Measurements from ENCODE around the gene PTPRN2. TPM values are rescaled to one million over a fixed set of nuclear protein-coding genes. Genes with fewer than 3 reads are reported as not detected.

Gene PTPRN2
- total RNA-seq, 2 experiments from 2014 or later = 7.0 to 7.2 TPM

DNA sequence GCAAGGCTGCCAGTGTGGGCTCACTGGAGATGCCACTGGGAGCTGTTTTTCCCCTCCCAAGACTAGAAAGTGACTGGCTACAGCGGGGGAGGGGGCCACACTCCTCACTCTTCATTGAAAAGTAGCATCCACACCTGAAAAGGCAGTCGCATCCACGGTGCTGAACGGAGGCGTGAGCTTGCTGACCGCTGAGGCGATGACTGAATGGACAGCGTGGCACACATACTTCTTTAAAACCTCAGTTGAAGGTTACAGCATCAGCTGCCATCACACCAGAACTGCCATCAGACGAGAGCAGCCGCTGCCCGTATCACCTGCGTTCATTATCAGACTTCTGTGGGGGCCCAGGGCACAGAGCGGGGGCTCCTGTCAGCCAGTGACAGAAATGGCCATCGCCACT is 923.6 kb downstream of the PTPRN2 start:
- DNase-seq (no peak), ATAC-seq (no peak)
- no peaks in the 10 kb centered on the region for H3K36me3 Mint-ChIP-seq (ENCODE audit: low read depth)
- H3K4me1 Mint-ChIP-seq (ENCODE audit: low read depth) = peaks cover 18% of the 10 kb centered on the region
- POLR2A ChIA-PET = no interaction called here
- H3K4me3 Mint-ChIP-seq = no peak overlapping the region
- H3K27me3 Mint-ChIP-seq (ENCODE audit: low read depth) = peaks cover 6% of the 10 kb centered on the region
- no peaks in the 10 kb centered on the region for H3K9me3 Mint-ChIP-seq (ENCODE audit: insufficient read depth)
- H3K27ac Mint-ChIP-seq = no peak overlapping the region
- CTCF ChIA-PET = no interaction called here

- H3K27ac Mint-ChIP-seq = no peak overlapping the region
- ATAC-seq (no peak), DNase-seq (no peak)
- POLR2A ChIA-PET = no interaction called here
- no peaks in the 10 kb centered on the region for H3K36me3 Mint-ChIP-seq (ENCODE audit: low read depth)
- CTCF ChIA-PET = no interaction called here
- peaks cover 18% of the 10 kb centered on the region for H3K4me1 Mint-ChIP-seq (ENCODE audit: low read depth)
- no peaks in the 10 kb centered on the region for H3K27me3 Mint-ChIP-seq (ENCODE audit: low read depth)
- no peak overlapping the region for H3K4me3 Mint-ChIP-seq
- no peaks in the 10 kb centered on the region for H3K9me3 Mint-ChIP-seq (ENCODE audit: insufficient read depth)
Measured at GRCh38 chr7:157662981-157663716, 924.5 kb downstream of the PTPRN2 start.

GRCh38 chr7:157662110-157662791 is 925.4 kb downstream of the PTPRN2 start:
- Mint-ChIP-seq H3K4me3 (no peak overlapping the region), H3K27ac (no peak overlapping the region), H3K36me3 (ENCODE audit: low read depth) (no peaks in the 10 kb centered on the region), H3K4me1 (ENCODE audit: low read depth) (peaks cover 16% of the 10 kb centered on the region), H3K9me3 (ENCODE audit: insufficient read depth) (no peaks in the 10 kb centered on the region), H3K27me3 (ENCODE audit: low read depth) (no peaks in the 10 kb centered on the region)
- ChIA-PET POLR2A (no interaction called here), CTCF (no interaction called here)
- ATAC-seq (no peak), DNase-seq (no peak)

DNA sequence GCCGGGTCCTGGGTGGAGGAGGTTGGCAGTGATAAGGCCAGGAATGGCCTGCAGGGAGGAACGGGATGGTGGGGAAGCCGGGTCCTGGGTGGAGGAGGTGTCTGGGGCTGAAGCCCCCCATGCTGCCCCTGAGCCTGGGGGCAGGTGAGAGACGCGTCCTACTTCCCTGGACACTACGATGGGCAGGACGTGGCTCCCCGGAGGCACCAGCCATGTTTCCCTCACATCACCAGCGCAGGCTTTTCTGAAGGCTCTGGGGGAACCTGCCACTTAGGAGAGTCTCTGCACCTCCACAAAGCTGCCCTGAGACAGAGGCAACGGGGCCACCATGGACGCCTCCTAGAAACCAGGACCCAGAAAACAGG is 926.0 kb downstream of the PTPRN2 start:
- DNase-seq (no peak), ATAC-seq (no peak)
- ChIA-PET CTCF (no interaction called here), POLR2A (no interaction called here)
- no peak overlapping the region for H3K4me3 Mint-ChIP-seq
- no peak overlapping the region for H3K27ac Mint-ChIP-seq
- H3K9me3 Mint-ChIP-seq (ENCODE audit: insufficient read depth) = no peaks in the 10 kb centered on the region
- H3K27me3 Mint-ChIP-seq (ENCODE audit: low read depth) = no peaks in the 10 kb centered on the region
- H3K4me1 Mint-ChIP-seq (ENCODE audit: low read depth) = peaks cover 16% of the 10 kb centered on the region
- no peaks in the 10 kb centered on the region for H3K36me3 Mint-ChIP-seq (ENCODE audit: low read depth)

- no peaks in the 10 kb centered on the region for H3K9me3 Mint-ChIP-seq (ENCODE audit: insufficient read depth)
- no peak overlapping the region for H3K4me3 Mint-ChIP-seq
- H3K27ac Mint-ChIP-seq = no peak overlapping the region
- H3K4me1 Mint-ChIP-seq (ENCODE audit: low read depth) = peaks cover 16% of the 10 kb centered on the region
- ATAC-seq (no peak), DNase-seq (no peak)
- ChIA-PET POLR2A (no interaction called here), CTCF (no interaction called here)
- no peaks in the 10 kb centered on the region for H3K36me3 Mint-ChIP-seq (ENCODE audit: low read depth)
- no peaks in the 10 kb centered on the region for H3K27me3 Mint-ChIP-seq (ENCODE audit: low read depth)
Measured at GRCh38 chr7:157660971-157661610, 926.5 kb downstream of the PTPRN2 start.

DNA sequence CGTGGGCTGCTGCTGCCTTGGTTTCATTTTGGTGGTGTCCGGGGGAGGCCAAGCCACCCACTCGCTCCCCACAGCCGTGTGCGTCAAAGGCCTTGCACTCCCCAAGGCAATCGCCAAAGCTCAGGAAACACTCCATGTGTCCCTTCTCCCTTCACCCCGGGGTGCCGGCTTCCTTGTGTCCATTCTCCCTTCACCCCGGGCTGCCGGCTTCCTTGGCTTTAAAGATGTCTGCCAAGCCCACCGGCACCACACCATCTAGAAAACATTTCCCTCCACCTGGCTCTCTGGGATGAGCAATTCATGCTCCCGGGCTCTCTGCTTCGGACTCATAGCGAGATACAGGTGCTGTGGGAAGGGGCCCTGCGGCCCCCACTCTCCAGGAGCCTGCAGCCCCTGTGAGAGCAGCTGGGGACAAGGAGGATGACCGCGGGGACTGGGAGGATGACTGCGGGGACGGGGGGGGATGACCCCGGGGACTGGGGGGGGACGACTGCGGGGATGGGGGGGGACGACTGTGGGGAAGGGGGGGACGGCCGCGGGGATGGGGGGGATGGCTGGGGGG is 928.7 kb downstream of the PTPRN2 start:
- ChIA-PET CTCF (no interaction called here), POLR2A (no interaction called here)
- H3K36me3 Mint-ChIP-seq (ENCODE audit: low read depth) = no peaks in the 10 kb centered on the region
- no peak for ATAC-seq
- H3K27ac Mint-ChIP-seq = no peak overlapping the region
- no peaks in the 10 kb centered on the region for H3K9me3 Mint-ChIP-seq (ENCODE audit: insufficient read depth)
- H3K27me3 Mint-ChIP-seq (ENCODE audit: low read depth) = no peaks in the 10 kb centered on the region
- no peak overlapping the region for H3K4me3 Mint-ChIP-seq
- no peak for DNase-seq
- H3K4me1 Mint-ChIP-seq (ENCODE audit: low read depth) = peaks cover 16% of the 10 kb centered on the region

DNA sequence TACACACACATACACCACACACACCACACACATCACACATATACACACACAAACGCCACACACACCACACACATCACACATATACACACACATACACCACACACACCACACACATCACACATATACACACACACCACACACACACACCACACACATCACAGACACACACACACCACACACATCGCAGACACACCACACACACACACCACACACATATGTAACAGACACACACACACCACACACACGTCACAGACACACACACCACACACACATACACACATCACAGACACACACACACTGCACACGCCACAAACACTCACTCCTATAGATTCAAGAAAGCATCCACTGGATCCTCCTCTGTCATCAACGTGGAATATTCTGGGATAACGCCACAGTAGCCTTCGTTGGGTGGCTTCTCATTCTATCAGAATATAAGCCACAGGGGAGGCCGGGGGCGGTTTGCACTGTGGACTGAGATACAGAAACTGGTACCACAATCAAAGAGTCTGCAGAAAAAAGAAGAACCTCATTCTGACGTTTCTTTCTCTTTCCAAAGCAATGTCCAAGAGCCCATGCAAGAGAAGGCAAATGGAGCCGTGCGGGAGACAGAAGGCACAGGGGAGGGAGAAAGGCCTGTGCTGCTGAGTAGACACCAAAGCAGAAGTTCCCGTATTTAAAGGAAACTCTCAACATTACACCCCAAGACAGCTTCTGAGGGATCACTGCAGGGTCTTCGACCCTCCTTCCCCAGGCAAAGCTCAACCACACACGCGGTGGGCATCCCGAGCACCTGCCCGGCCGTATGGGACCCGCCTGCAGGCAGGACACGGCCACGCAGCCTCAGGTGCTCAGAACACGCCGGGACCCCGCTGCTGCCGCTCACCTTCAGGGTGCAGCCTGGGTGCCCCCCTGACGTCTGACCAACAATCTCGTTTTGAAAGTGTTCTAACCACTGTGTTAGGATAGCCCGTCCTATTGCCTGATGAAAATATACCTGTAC is 929.6 kb downstream of the PTPRN2 start:
- ChIA-PET CTCF (no interaction called here), POLR2A (no interaction called here)
- no peak overlapping the region for H3K27ac Mint-ChIP-seq
- no peaks in the 10 kb centered on the region for H3K27me3 Mint-ChIP-seq (ENCODE audit: low read depth)
- ATAC-seq = peak; percentile 22
- no peaks in the 10 kb centered on the region for H3K9me3 Mint-ChIP-seq (ENCODE audit: insufficient read depth)
- peaks cover 16% of the 10 kb centered on the region for H3K4me1 Mint-ChIP-seq (ENCODE audit: low read depth)
- H3K36me3 Mint-ChIP-seq (ENCODE audit: low read depth) = no peaks in the 10 kb centered on the region
- no peak for DNase-seq
- H3K4me3 Mint-ChIP-seq = no peak overlapping the region

- Mint-ChIP-seq H3K4me1 (ENCODE audit: low read depth) (peaks cover 16% of the 10 kb centered on the region), H3K4me3 (no peak overlapping the region), H3K27ac (no peak overlapping the region), H3K27me3 (ENCODE audit: low read depth) (no peaks in the 10 kb centered on the region), H3K36me3 (ENCODE audit: low read depth) (no peaks in the 10 kb centered on the region), H3K9me3 (ENCODE audit: insufficient read depth) (no peaks in the 10 kb centered on the region)
- DNase-seq = no peak
- POLR2A ChIA-PET = no interaction called here
- CTCF ChIA-PET = no interaction called here
- ATAC-seq = peak; percentile 20
Measured at GRCh38 chr7:157656195-157656769, 931.3 kb downstream of the PTPRN2 start.

GRCh38 chr7:157654350-157654749 is 933.3 kb downstream of the PTPRN2 start:
- Mint-ChIP-seq H3K36me3 (ENCODE audit: low read depth) (no peaks in the 10 kb centered on the region), H3K9me3 (ENCODE audit: insufficient read depth) (no peaks in the 10 kb centered on the region), H3K27ac (no peak overlapping the region), H3K4me1 (ENCODE audit: low read depth) (peaks cover 7% of the 10 kb centered on the region), H3K27me3 (ENCODE audit: low read depth) (no peaks in the 10 kb centered on the region), H3K4me3 (no peak overlapping the region)
- CTCF ChIA-PET = no interaction called here
- no peak for DNase-seq
- POLR2A ChIA-PET = no interaction called here
- no peak for ATAC-seq

DNA sequence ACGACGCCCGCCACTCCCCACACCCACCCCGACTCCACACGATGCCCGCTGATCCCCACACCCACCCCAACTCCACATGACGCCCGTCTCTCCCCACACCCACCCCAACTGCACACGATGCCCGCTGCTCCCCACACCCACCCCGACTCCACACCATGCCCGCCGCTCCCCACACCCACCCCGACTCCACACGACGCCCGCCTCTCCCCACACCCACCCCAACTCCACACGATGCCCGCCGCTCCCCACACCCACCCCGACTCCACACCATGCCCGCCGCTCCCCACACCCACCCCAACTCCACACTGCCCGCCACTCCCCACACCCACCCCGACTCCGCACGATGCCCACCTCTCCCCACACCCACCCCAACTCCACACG is 933.8 kb downstream of the PTPRN2 start:
- H3K4me3 Mint-ChIP-seq = no peak overlapping the region
- no peaks in the 10 kb centered on the region for H3K9me3 Mint-ChIP-seq (ENCODE audit: insufficient read depth)
- CTCF ChIA-PET = no interaction called here
- H3K4me1 Mint-ChIP-seq (ENCODE audit: low read depth) = peaks cover 4% of the 10 kb centered on the region
- H3K36me3 Mint-ChIP-seq (ENCODE audit: low read depth) = no peaks in the 10 kb centered on the region
- DNase-seq (no peak), ATAC-seq (no peak)
- POLR2A ChIA-PET = no interaction called here
- H3K27me3 Mint-ChIP-seq (ENCODE audit: low read depth) = no peaks in the 10 kb centered on the region
- no peak overlapping the region for H3K27ac Mint-ChIP-seq

DNA sequence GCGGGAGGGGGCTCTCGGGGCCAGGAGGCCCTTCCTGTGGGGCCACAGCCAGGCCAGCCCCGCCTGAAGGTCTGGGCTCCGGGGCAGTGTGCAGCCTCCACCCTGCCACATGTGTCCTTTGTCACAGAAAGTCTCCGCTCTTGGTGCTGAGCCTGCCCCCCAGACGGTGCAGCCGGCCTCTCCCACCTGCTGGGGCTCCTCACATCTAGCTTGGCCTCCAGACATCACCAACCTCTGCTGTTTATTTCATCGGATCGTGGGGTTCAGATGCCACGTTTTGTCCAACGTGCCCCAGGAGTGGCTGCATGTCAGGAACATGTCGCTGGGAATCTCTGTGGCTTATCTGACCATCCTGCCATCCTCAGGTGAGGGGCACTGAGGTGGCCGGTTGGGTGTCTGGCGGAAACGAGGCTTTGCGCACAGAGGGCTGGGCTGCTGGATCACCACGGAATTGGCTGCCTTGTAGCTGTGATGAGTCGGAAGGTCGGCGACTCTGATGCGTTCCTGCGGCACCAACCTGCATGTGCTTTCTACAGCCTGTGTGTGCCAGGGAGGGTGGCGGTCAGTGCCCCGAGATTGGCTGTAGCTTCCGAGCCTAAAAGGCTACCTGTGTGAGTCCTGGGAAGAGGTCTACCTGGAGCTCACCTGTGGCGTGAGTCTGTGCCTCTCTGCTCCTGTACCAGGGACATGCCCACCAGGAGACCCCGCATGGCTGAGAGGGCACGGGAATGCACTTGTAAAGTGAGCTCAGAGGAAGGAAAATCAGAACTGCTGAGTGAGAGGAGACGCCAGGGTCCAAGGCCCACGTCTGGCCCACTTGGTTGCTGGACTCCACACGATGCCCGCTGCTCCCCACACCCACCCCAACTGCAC is 934.4 kb downstream of the PTPRN2 start:
- no peak overlapping the region for H3K4me3 Mint-ChIP-seq
- POLR2A ChIA-PET = no interaction called here
- DNase-seq (no peak), ATAC-seq (no peak)
- no peak overlapping the region for H3K27ac Mint-ChIP-seq
- CTCF ChIA-PET = no interaction called here
- H3K36me3 Mint-ChIP-seq (ENCODE audit: low read depth) = no peaks in the 10 kb centered on the region
- no peaks in the 10 kb centered on the region for H3K9me3 Mint-ChIP-seq (ENCODE audit: insufficient read depth)
- no peaks in the 10 kb centered on the region for H3K27me3 Mint-ChIP-seq (ENCODE audit: low read depth)
- H3K4me1 Mint-ChIP-seq (ENCODE audit: low read depth) = no peaks in the 10 kb centered on the region

All from activated CD8-positive, alpha-beta T cell treated with anti-CD3 and anti-CD28 coated beads, Interleukin-2, amount 10 ng/mL, durations not matched to agents 7 days and 5 days (primary cell).